Activated CD8-positive, alpha-beta T cell treated with anti-CD3 and anti-CD28 coated beads, Interleukin-2, amount 10 ng/mL, durations not matched to agents 7 days and 5 days (primary cell): Measurements from ENCODE around the gene TTC7B. TPM values are rescaled to one million over a fixed set of nuclear protein-coding genes. Genes with fewer than 3 reads are reported as not detected.

Experiments used
- ATAC-seq: fragments of 150-1000 bp; cut with Tn5 transposase; one replicate; pipeline ENCODE4 v1.10.0; 2021; ENCODE audit warnings: moderate library complexity
- CTCF ChIA-PET: fragments of 350-600 bp; sonication (Branson Sonifier 250); formaldehyde crosslinking; loops from one replicate; lab custom pipeline; 2021; ENCODE audit warnings: antibody characterized with exemption; lab: Charles Lee
- POLR2A ChIA-PET: fragments of 350-600 bp; sonication (Branson Sonifier 250); formaldehyde crosslinking; loops from one replicate; lab custom pipeline; 2021; ENCODE audit warnings: antibody characterized with exemption; lab: Charles Lee
- DNase-seq: peaks from one replicate; pipeline ENCODE4 v3.0.0-alpha.2; 2020
- H3K27ac Mint-ChIP-seq: one replicate; pipeline ENCODE4 v1.8.0; 2021; ENCODE audit warnings: mild to moderate bottlenecking, mixed read lengths
- H3K27me3 Mint-ChIP-seq: one replicate; pipeline ENCODE4 v1.8.0; 2021; ENCODE audit warnings: low read depth, mixed read lengths
- H3K36me3 Mint-ChIP-seq: one replicate; pipeline ENCODE4 v1.8.0; 2021; ENCODE audit warnings: low read depth, mixed read lengths
- H3K4me1 Mint-ChIP-seq: one replicate; pipeline ENCODE4 v1.8.0; 2021; ENCODE audit warnings: low read depth, mixed read lengths
- H3K4me3 Mint-ChIP-seq: one replicate; pipeline ENCODE4 v1.8.0; 2021; ENCODE audit warnings: mild to moderate bottlenecking, mixed read lengths
- H3K9me3 Mint-ChIP-seq: one replicate; pipeline ENCODE4 v1.8.0; 2022; ENCODE audit warnings: mixed read lengths; ENCODE audit not compliant: insufficient read depth
- total RNA-seq, 2 experiments: library from RNA; stranded (reverse); gene quantifications; one replicate each; pipeline ENCODE4 v1.2.3, GENCODE V29; 2021

TTC7B gene
- total RNA-seq, 2 experiments from 2014 or later: 5.3 to 6.8 TPM

DNA sequence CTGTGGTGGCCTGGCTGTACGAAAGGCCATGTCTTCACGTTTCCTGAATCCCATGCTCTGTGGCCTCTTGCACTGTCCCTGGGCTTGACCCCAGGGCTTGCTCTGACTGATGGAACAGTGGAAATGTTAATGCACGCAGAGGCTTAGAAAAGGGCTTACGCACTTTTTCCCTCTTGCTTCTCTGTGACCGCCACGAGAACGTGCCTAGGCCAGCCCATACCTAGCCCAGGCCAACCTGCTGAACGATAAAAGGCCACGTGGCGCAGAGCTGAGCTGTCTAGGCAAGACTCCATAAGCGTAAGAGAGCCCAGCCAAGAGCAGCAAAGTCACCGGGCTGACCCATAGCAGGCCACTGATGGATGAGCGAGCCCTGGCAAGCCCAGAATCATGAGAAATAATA is 18.3 kb downstream of the TTC7B start:
- H3K4me3 Mint-ChIP-seq: no peak overlapping the region
- DNase-seq (no peak), ATAC-seq (no peak)
- H3K36me3 Mint-ChIP-seq: peaks cover 4% of the 10 kb centered on the region
- ChIA-PET POLR2A (interaction anchor here (0.7 kb wide), 1 partner anchor 388 kb away, joined by 3 read pairs; no protein-coding TSS in a partner anchor), CTCF (no interaction called here)
- no peaks in the 10 kb centered on the region for H3K9me3 Mint-ChIP-seq
- peaks cover 17% of the 10 kb centered on the region for H3K4me1 Mint-ChIP-seq
- H3K27ac Mint-ChIP-seq: no peak overlapping the region
- no peaks in the 10 kb centered on the region for H3K27me3 Mint-ChIP-seq

DNA sequence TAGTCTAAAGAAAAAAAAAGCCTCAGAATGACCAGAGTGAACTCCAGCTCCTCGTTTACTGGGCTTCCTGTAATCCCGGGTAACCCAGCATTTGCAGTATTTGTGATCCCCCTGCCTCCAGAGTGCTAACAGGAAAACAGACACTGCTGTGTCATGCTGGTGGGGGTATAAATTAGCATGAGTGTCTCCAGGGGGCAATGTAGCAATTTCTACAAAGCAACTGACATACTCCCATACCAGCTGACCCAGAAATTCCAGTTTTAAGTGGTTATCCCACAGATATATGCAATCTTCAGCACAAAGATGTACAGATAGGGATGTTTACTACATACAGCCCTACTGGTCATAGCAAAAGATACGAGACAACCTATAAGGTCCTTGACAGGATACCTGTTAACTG is 18.8 kb downstream of the TTC7B start:
- POLR2A ChIA-PET: interaction anchor here (0.7 to 1.0 kb wide), 2 partner anchors 39 to 388 kb away, joined by 3 read pairs; no protein-coding TSS in a partner anchor
- Mint-ChIP-seq H3K36me3 (peaks cover 4% of the 10 kb centered on the region), H3K9me3 (no peaks in the 10 kb centered on the region), H3K4me1 (peaks cover 15% of the 10 kb centered on the region), H3K27ac (no peak overlapping the region), H3K27me3 (peaks cover 2% of the 10 kb centered on the region), H3K4me3 (no peak overlapping the region)
- CTCF ChIA-PET: no interaction called here
- ATAC-seq (no peak), DNase-seq (no peak)

GRCh38 chr14:90796329-90796728 is 19.9 kb downstream of the TTC7B start:
- H3K4me3 Mint-ChIP-seq: no peak overlapping the region
- POLR2A ChIA-PET: interaction anchor here (1.0 kb wide), 1 partner anchor 38 kb away, joined by 3 read pairs; no protein-coding TSS in a partner anchor
- peaks cover 6% of the 10 kb centered on the region for H3K4me1 Mint-ChIP-seq
- no peak for ATAC-seq
- no peaks in the 10 kb centered on the region for H3K9me3 Mint-ChIP-seq
- H3K27ac Mint-ChIP-seq: no peak overlapping the region
- H3K27me3 Mint-ChIP-seq: peaks cover 2% of the 10 kb centered on the region
- CTCF ChIA-PET: no interaction called here
- no peak for DNase-seq
- peaks cover 2% of the 10 kb centered on the region for H3K36me3 Mint-ChIP-seq

DNA sequence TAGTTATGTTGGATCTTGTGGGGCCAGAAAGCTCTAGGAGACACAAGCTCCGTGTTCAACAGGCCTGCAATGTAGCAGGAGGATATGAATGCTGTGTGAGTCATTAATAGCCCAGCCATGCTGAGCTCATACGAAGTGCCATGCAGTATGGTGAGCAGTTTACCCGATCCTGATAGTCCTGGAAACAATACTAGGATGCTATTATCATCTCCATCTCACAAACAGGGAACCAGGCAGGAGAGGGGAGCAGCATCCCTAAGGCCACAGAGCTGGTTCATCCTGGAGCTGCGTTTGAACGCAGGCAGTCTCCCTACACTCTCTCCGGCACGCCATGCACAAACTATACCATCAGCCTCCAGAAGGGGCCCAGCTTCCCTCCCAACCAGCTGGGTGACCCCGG is 20.5 kb downstream of the TTC7B start:
- Mint-ChIP-seq H3K27me3 (peaks cover 2% of the 10 kb centered on the region), H3K36me3 (no peaks in the 10 kb centered on the region), H3K9me3 (no peaks in the 10 kb centered on the region), H3K4me1 (peaks cover 2% of the 10 kb centered on the region), H3K27ac (no peak overlapping the region), H3K4me3 (no peak overlapping the region)
- ChIA-PET POLR2A (no interaction called here), CTCF (no interaction called here)
- no peak for DNase-seq
- ATAC-seq: no peak

DNA sequence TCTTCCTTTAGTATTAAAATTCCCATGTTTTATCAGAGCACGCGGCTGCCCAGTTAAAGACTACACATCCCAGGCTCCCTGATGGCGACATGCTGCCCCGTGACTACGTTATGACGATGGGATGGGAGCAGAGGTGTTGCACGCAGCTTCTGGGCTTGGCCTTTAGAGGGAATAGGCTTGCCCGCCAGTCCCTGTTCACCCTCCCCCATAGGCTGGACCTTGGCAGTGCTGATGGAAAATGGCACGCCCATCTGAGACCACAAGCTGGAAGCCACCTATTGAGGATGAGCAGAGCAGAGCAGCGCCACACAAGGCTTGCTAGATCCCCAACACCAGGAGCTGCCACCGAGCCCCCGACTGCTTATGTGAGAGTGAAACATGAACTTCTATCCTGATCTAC is 24.7 kb downstream of the TTC7B start:
- CTCF ChIA-PET: no interaction called here
- no peaks in the 10 kb centered on the region for H3K36me3 Mint-ChIP-seq

GRCh38 chr14:90788031-90788430 is 28.2 kb downstream of the TTC7B start:
- Mint-ChIP-seq H3K36me3 (no peaks in the 10 kb centered on the region), H3K27me3 (peaks cover 2% of the 10 kb centered on the region), H3K9me3 (no peaks in the 10 kb centered on the region), H3K27ac (no peak overlapping the region), H3K4me1 (no peaks in the 10 kb centered on the region), H3K4me3 (no peak overlapping the region)
- POLR2A ChIA-PET: no interaction called here
- CTCF ChIA-PET: interaction anchor here (1.1 kb wide), 1 partner anchor 30 kb away, joined by 3 read pairs; no protein-coding TSS in a partner anchor
- ATAC-seq (no peak), DNase-seq (no peak)

More for the DNA sequence above, 24.7 kb downstream of the TTC7B start:
- no peak overlapping the region for H3K27ac Mint-ChIP-seq
- DNase-seq: no peak
- peaks cover 2% of the 10 kb centered on the region for H3K27me3 Mint-ChIP-seq
- H3K4me1 Mint-ChIP-seq: no peaks in the 10 kb centered on the region
- POLR2A ChIA-PET: no interaction called here
- no peak for ATAC-seq
- H3K9me3 Mint-ChIP-seq: no peaks in the 10 kb centered on the region
- no peak overlapping the region for H3K4me3 Mint-ChIP-seq

GRCh38 chr14:90785876-90786450 is 30.3 kb downstream of the TTC7B start:
- ChIA-PET CTCF (no interaction called here), POLR2A (interaction anchor here (0.6 kb wide), 1 partner anchor 43 kb away, joined by 3 read pairs; no protein-coding TSS in a partner anchor)
- ATAC-seq: no peak
- Mint-ChIP-seq H3K36me3 (no peaks in the 10 kb centered on the region), H3K4me1 (no peaks in the 10 kb centered on the region), H3K27ac (no peak overlapping the region), H3K4me3 (no peak overlapping the region), H3K9me3 (no peaks in the 10 kb centered on the region), H3K27me3 (no peaks in the 10 kb centered on the region)
- no peak for DNase-seq

- Mint-ChIP-seq H3K9me3 (no peaks in the 10 kb centered on the region), H3K4me3 (no peak overlapping the region), H3K4me1 (no peaks in the 10 kb centered on the region), H3K27me3 (no peaks in the 10 kb centered on the region), H3K36me3 (no peaks in the 10 kb centered on the region), H3K27ac (no peak overlapping the region)
- DNase-seq: no peak
- no peak for ATAC-seq
- CTCF ChIA-PET: interaction anchor here (1.0 kb wide), 1 partner anchor 27 kb away, joined by 5 read pairs; no protein-coding TSS in a partner anchor
- POLR2A ChIA-PET: interaction anchor here (0.6 kb wide), 1 partner anchor 42 kb away, joined by 3 read pairs; no protein-coding TSS in a partner anchor
These were observed 30.8 kb downstream of the TTC7B start for GRCh38 chr14:90785471-90785870.

GRCh38 chr14:90784621-90785270 is 31.5 kb downstream of the TTC7B start:
- no peaks in the 10 kb centered on the region for H3K4me1 Mint-ChIP-seq
- H3K9me3 Mint-ChIP-seq: no peaks in the 10 kb centered on the region
- H3K27ac Mint-ChIP-seq: no peak overlapping the region
- H3K36me3 Mint-ChIP-seq: no peaks in the 10 kb centered on the region
- CTCF ChIA-PET: interaction anchor here (1.0 to 1.1 kb wide), 2 partner anchors 17 to 26 kb away, joined by 3 to 5 read pairs; no protein-coding TSS in a partner anchor
- no peaks in the 10 kb centered on the region for H3K27me3 Mint-ChIP-seq
- DNase-seq (no peak), ATAC-seq (no peak)
- H3K4me3 Mint-ChIP-seq: no peak overlapping the region
- POLR2A ChIA-PET: no interaction called here

DNA sequence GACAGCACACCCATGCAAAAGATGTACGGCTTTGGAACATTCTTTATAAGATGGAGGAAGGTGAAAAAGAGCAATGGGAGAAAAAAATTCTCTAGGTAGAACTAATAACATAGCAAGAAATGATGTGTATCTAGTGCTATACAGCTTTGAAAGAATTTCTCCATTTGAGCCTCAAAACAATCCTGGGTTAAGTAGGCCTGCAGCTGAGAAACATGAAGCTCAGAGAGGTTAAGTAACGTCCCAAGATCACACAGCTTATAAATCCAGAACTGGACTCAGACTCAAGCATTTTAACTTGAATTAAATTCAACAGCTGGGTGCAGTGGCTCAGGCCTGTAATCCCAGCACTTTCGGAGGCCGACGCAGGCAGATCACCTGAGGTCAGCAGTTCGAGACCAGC is 32.9 kb downstream of the TTC7B start:
- Mint-ChIP-seq H3K27ac (no peak overlapping the region), H3K4me3 (no peak overlapping the region), H3K4me1 (no peaks in the 10 kb centered on the region), H3K9me3 (no peaks in the 10 kb centered on the region), H3K27me3 (no peaks in the 10 kb centered on the region), H3K36me3 (no peaks in the 10 kb centered on the region)
- POLR2A ChIA-PET: no interaction called here
- CTCF ChIA-PET: interaction anchor here (0.7 to 1.0 kb wide), 2 partner anchors 11 to 25 kb away, joined by 3 read pairs; no protein-coding TSS in a partner anchor
- DNase-seq (no peak), ATAC-seq (no peak)

DNA sequence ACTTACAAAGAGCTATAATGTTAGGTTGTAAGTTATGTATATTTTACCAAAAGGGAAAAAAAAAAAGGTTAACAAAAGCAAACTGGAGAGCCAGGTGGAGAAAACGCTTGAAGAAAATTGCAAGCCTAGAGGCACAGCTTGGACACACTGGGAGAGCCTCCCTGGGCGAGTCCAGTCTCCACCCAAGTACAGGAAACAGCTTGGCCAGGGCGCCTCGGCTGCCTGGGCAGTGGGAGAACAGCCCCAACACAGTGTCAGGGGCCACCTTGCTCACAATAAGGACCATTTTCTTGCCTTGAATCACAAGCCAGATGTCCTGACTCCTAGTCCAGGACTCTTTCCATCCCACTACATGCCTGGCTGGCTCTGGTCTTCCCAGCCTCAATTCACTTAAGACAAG is 33.3 kb downstream of the TTC7B start:
- ChIA-PET POLR2A (no interaction called here), CTCF (interaction anchor here (0.6 to 1.0 kb wide), 3 partner anchors 11 to 24 kb away, joined by 3 read pairs; no protein-coding TSS in a partner anchor)
- Mint-ChIP-seq H3K27me3 (no peaks in the 10 kb centered on the region), H3K27ac (no peak overlapping the region), H3K9me3 (no peaks in the 10 kb centered on the region), H3K4me3 (no peak overlapping the region), H3K4me1 (no peaks in the 10 kb centered on the region), H3K36me3 (no peaks in the 10 kb centered on the region)
- no peak for DNase-seq
- ATAC-seq: no peak

DNA sequence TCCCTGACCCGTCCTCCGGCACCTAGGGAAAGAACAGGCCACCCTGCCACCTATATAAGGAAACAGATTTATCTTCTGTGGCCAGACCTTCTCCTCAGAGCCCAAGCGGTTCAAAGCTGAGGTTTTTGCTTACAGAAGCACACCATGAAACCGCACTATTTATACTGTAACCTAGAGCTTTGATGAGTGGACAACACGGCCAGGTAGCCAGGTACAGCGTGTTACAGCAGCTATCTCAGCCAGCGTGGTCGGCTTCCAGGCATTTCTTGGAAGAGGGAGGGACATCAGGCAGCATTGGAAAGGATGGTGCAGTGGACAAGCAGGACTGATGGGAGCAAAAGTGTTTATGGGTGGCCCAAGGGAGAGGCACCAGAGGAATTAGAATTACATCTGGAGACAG is 34.4 kb downstream of the TTC7B start:
- H3K36me3 Mint-ChIP-seq: no peaks in the 10 kb centered on the region
- DNase-seq (no peak), ATAC-seq (no peak)
- no peak overlapping the region for H3K4me3 Mint-ChIP-seq
- no peaks in the 10 kb centered on the region for H3K9me3 Mint-ChIP-seq
- CTCF ChIA-PET: no interaction called here
- no peak overlapping the region for H3K27ac Mint-ChIP-seq
- POLR2A ChIA-PET: no interaction called here
- no peaks in the 10 kb centered on the region for H3K4me1 Mint-ChIP-seq
- no peaks in the 10 kb centered on the region for H3K27me3 Mint-ChIP-seq
